Gastrocnemius medialis (tissue), 4 donors: Measurements from ENCODE around the gene TIMD4. TPM values are rescaled to one million over a fixed set of nuclear protein-coding genes. Genes with fewer than 3 reads are reported as not detected.

ENCODE experiments used
- ATAC-seq, 2 donors: fragments of 150-250 bp; one replicate each; pipeline ENCODE4 v1.9.1; 2016
- DNase-seq, 2 donors: peaks; one replicate each; pipeline ENCODE4 v3.0.0-alpha.2; 2019
- H3K27ac ChIP-seq, 4 donors: fragments of 200-600 bp; sonication (generic); 1 replicate in 1 of 4; 2 replicates in 3 of 4; pipeline ENCODE4 v1.5.1; 2016 to 2018; ENCODE audit warnings: mild to moderate bottlenecking in 2 of 4, moderate library complexity in 1 of 4
- H3K27me3 ChIP-seq, 3 donors: fragments of 200-600 bp; sonication (generic) in 2 of 3; 1 replicate in 1 of 3; 2 replicates in 2 of 3; pipeline versions ENCODE4 v1.5.1 to v1.6.0; 2016 to 2019; ENCODE audit warnings: mild to moderate bottlenecking in 1 of 3, moderate library complexity in 1 of 3
- H3K36me3 ChIP-seq, 2 donors: fragments of 200-600 bp; sonication (generic) in 1 of 2; one replicate each; pipeline ENCODE4 v1.5.1; 2017 to 2018
- H3K4me1 ChIP-seq, 2 donors: fragments of 200-600 bp; sonication (generic) in 1 of 2; one replicate each; pipeline ENCODE4 v1.5.1; 2016 to 2017; ENCODE audit warnings: mild to moderate bottlenecking in 2 of 2
- H3K4me3 ChIP-seq, 4 donors: fragments of 200-600 bp; sonication (generic) in 3 of 4; 1 replicate in 1 of 4; 2 replicates in 3 of 4; pipeline ENCODE4 v1.5.1; 2016 to 2019; ENCODE audit warnings: mild to moderate bottlenecking in 2 of 4
- H3K9me3 ChIP-seq, 3 donors: fragments of 200-600 bp; sonication (generic) in 2 of 3; 1 replicate in 1 of 3; 2 replicates in 2 of 3; pipeline ENCODE4 v1.5.1; 2016 to 2019
- POLR2A ChIP-seq, 2 donors: fragments of 450-650 bp; IDR thresholded peaks; one replicate each; pipeline ENCODE4 v1.6.1; 2017; ENCODE audit warnings: antibody characterized with exemption in 2 of 2, mild to moderate bottlenecking in 2 of 2, moderate library complexity in 2 of 2
- in situ Hi-C, 4 donors: fragments of 200-750 bp; cut with MboI; loops; one replicate each; pipeline versions ENCODE4 v1.15.0 to v1.8.0; 2017; ENCODE audit warnings: low sequenced_read_pairs in 4 of 4
- intact Hi-C: fragments of 100-400 bp; cut with DNase I; formaldehyde crosslinking; loops from one replicate; pipeline ENCODE4 v1.15.1; 2023; ENCODE audit warnings: low total_unique reads
- total RNA-seq, 4 donors: library from RNA; depleted of rRNA; stranded (reverse); fragments of >200 nt; gene quantifications; one replicate each; pipeline versions ENCODE4 v1.1.0 to v1.2.3, GENCODE V29; 2016
- TF ChIP-seq, protein P1 (sequence below), 5 experiments: fragments of 450-650 bp in 3 of 5; fragments of 200-600 bp in 2 of 5; sonication (generic) in 2 of 5; IDR thresholded peaks in 4 of 5; conservative IDR thresholded peaks in 1 of 5; 1 replicate in 4 of 5; 2 replicates in 1 of 5; pipeline ENCODE4 v1.5.1; 2016 to 2019; ENCODE audit warnings: antibody characterized with exemption in 5 of 5, mild to moderate bottlenecking in 3 of 5, moderate library complexity in 3 of 5

The TIMD4 gene
- total RNA-seq, 4 donors from 2014 or later: not detected

DNA sequence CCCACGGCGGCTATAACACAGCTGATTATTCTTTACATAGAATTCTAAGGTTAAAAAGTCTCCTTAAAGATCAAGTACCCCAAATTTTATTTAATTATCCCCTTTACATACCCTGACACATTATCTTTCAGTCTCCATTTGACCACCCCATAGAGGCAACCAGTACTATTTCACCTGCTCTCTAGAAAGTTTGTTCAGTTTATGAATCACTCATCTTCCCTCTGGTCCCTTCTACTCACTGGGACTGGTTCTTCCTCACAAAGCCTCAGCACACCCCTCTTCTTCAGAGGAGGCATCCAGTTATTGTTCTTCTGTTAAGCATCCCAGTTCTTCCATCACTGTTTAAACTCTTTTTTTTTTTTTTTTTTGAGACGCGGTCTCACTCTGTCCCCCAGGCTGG lies 70.2 kb downstream of the TIMD4 start:
- in situ Hi-C loops: no loop called here
- Histone ChIP-seq H3K36me3 (no peaks in the 10 kb centered on the region), H3K9me3 (no peaks in the 10 kb centered on the region), H3K27ac (no peak overlapping the region), H3K4me1 (no peaks in the 10 kb centered on the region), H3K4me3 (no peak overlapping the region), H3K27me3 (no peaks in the 10 kb centered on the region)
- DNase-seq: no peak
- intact Hi-C loops: no loop called here
- TF ChIP-seq, protein P1, sequence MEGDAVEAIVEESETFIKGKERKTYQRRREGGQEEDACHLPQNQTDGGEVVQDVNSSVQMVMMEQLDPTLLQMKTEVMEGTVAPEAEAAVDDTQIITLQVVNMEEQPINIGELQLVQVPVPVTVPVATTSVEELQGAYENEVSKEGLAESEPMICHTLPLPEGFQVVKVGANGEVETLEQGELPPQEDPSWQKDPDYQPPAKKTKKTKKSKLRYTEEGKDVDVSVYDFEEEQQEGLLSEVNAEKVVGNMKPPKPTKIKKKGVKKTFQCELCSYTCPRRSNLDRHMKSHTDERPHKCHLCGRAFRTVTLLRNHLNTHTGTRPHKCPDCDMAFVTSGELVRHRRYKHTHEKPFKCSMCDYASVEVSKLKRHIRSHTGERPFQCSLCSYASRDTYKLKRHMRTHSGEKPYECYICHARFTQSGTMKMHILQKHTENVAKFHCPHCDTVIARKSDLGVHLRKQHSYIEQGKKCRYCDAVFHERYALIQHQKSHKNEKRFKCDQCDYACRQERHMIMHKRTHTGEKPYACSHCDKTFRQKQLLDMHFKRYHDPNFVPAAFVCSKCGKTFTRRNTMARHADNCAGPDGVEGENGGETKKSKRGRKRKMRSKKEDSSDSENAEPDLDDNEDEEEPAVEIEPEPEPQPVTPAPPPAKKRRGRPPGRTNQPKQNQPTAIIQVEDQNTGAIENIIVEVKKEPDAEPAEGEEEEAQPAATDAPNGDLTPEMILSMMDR (IDR thresholded peaks at IDR 0.05 in 4 of 5, conservative IDR thresholded peaks at IDR 0.05 in 1 of 5): no peak
- no peak for TF ChIP-seq POLR2A (IDR thresholded peaks at IDR 0.05)
- ATAC-seq: no peak

GRCh38 chr5:156892223-156892622 lies 70.8 kb downstream of the TIMD4 start:
- H3K4me3 ChIP-seq: no peak overlapping the region
- intact Hi-C loops (no loop called here), in situ Hi-C loops (no loop called here)
- H3K27me3 ChIP-seq: no peaks in the 10 kb centered on the region
- DNase-seq: no peak
- TF ChIP-seq, protein P1 (IDR thresholded peaks at IDR 0.05 in 4 of 5, conservative IDR thresholded peaks at IDR 0.05 in 1 of 5): no peak
- TF ChIP-seq POLR2A (IDR thresholded peaks at IDR 0.05): no peak
- H3K36me3 ChIP-seq: no peaks in the 10 kb centered on the region
- no peak overlapping the region for H3K27ac ChIP-seq
- H3K9me3 ChIP-seq: no peaks in the 10 kb centered on the region
- no peaks in the 10 kb centered on the region for H3K4me1 ChIP-seq
- no peak for ATAC-seq

DNA sequence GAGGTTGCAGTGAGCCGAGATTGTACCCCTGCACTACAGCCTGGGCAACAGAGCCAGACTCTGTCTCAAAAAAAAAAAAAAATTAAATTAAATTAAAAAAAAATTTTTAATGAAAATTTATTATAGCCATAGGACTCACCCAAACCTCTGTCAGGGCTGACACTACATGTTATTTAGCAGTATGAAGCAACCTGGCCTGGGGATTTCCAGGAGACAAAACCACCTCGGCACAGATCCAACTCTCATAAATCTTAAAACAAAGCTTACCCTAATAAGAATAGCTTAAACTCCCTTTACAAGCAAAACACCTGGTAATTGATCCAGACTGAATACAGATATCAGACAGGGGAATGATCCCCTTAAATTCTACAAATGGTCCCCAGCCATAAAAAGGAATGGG lies 74.5 kb downstream of the TIMD4 start:
- ATAC-seq: no peak
- TF ChIP-seq, protein P1 (IDR thresholded peaks at IDR 0.05 in 4 of 5, conservative IDR thresholded peaks at IDR 0.05 in 1 of 5): no peak
- no peak for TF ChIP-seq POLR2A (IDR thresholded peaks at IDR 0.05)
- in situ Hi-C loops: no loop called here
- intact Hi-C loops: no loop called here
- no peak for DNase-seq
- Histone ChIP-seq H3K4me3 (no peak overlapping the region), H3K36me3 (no peaks in the 10 kb centered on the region), H3K4me1 (no peaks in the 10 kb centered on the region), H3K27ac (no peak overlapping the region), H3K27me3 (no peaks in the 10 kb centered on the region), H3K9me3 (no peaks in the 10 kb centered on the region)

- no peaks in the 10 kb centered on the region for H3K27me3 ChIP-seq
- H3K9me3 ChIP-seq: no peaks in the 10 kb centered on the region
- DNase-seq: no peak
- TF ChIP-seq, protein P1 (IDR thresholded peaks at IDR 0.05 in 4 of 5, conservative IDR thresholded peaks at IDR 0.05 in 1 of 5): no peak
- TF ChIP-seq POLR2A (IDR thresholded peaks at IDR 0.05): no peak
- no peak overlapping the region for H3K4me3 ChIP-seq
- no peaks in the 10 kb centered on the region for H3K4me1 ChIP-seq
- in situ Hi-C loops: no loop called here
- intact Hi-C loops: no loop called here
- H3K36me3 ChIP-seq: no peaks in the 10 kb centered on the region
- no peak overlapping the region for H3K27ac ChIP-seq
- no peak for ATAC-seq
Observed at GRCh38 chr5:156883316-156883875, 79.6 kb downstream of the TIMD4 start.
